HG03521 (cell line): Measurements from ENCODE around the gene SULF2.

Source experiments
- ATAC-seq: cut with Tn5 transposase; IDR thresholded peaks from one replicate; pipeline ENCODE4 v1.9.1; 2021; ENCODE audit warnings: mild to moderate bottlenecking, moderate library complexity; ENCODE audit not compliant: unreplicated experiment

The SULF2 gene

GRCh38 chr20:47741669-47742608 lies 43.3 kb downstream of the SULF2 start:
- no peak for ATAC-seq

- no peak for ATAC-seq
Measured at GRCh38 chr20:47740862-47741184, 44.5 kb downstream of the SULF2 start.

- ATAC-seq, result no peak
Measured at GRCh38 chr20:47740121-47740861, 45.0 kb downstream of the SULF2 start.

- no peak for ATAC-seq
Measured at GRCh38 chr20:47737923-47738322, 47.4 kb downstream of the SULF2 start.

- ATAC-seq, result no peak
Measured at GRCh38 chr20:47736570-47737152, 48.6 kb downstream of the SULF2 start.

GRCh38 chr20:47735412-47736400 lies 49.6 kb downstream of the SULF2 start:
- no peak for ATAC-seq

- no peak for ATAC-seq
Measured at GRCh38 chr20:47734870-47735269, 50.4 kb downstream of the SULF2 start.

- ATAC-seq, result no peak
Measured at GRCh38 chr20:47733892-47734291, 51.4 kb downstream of the SULF2 start.

GRCh38 chr20:47730744-47731143 lies 54.5 kb downstream of the SULF2 start:
- no peak for ATAC-seq

- ATAC-seq, result no peak
Measured at GRCh38 chr20:47729472-47729871, 55.8 kb downstream of the SULF2 start.

- peak; percentile 5 for ATAC-seq
Measured at GRCh38 chr20:47727909-47728361, 57.3 kb downstream of the SULF2 start.

GRCh38 chr20:47727170-47727880 lies 58.0 kb downstream of the SULF2 start:
- ATAC-seq, result peak; percentile 45

GRCh38 chr20:47726632-47727031 lies 58.6 kb downstream of the SULF2 start:
- ATAC-seq, result no peak

- ATAC-seq, result no peak
Measured at GRCh38 chr20:47725248-47725973, 59.9 kb downstream of the SULF2 start.

GRCh38 chr20:47724910-47725247 lies 60.4 kb downstream of the SULF2 start:
- ATAC-seq, result no peak

GRCh38 chr20:47724396-47724795 lies 60.9 kb downstream of the SULF2 start:
- no peak for ATAC-seq

- no peak for ATAC-seq
Measured at GRCh38 chr20:47723322-47723721, 62.0 kb downstream of the SULF2 start.

- no peak for ATAC-seq
Measured at GRCh38 chr20:47720636-47721427, 64.4 kb downstream of the SULF2 start.
